ES-I3 (cell line): ENCODE measurements around the gene GNB1.
A peak's percentile ranks its signal among the peaks of the same experiment; 100 is the strongest.

Experiments
- H3K36me3 ChIP-seq: 2 replicates; pipeline ENCODE4 v1.6.1; 2013; ENCODE audit warnings: mild to moderate bottlenecking, low read length, control low read depth, moderate library complexity; ENCODE audit not compliant: insufficient read depth
- H3K4me1 ChIP-seq: 2 replicates; pipeline ENCODE4 v1.6.1; 2013; ENCODE audit warnings: mild to moderate bottlenecking, control low read depth, low read length; ENCODE audit not compliant: insufficient read depth
- H3K9ac ChIP-seq: 2 replicates; pipeline ENCODE4 v1.6.1; 2013; ENCODE audit warnings: low read depth, mild to moderate bottlenecking, low read length, moderate library complexity
- H3K9me3 ChIP-seq: 2 replicates; pipeline ENCODE4 v1.6.1; 2013; ENCODE audit warnings: mild to moderate bottlenecking, low read length, moderate library complexity; ENCODE audit not compliant: control insufficient read depth, insufficient read depth

The GNB1 gene

DNA sequence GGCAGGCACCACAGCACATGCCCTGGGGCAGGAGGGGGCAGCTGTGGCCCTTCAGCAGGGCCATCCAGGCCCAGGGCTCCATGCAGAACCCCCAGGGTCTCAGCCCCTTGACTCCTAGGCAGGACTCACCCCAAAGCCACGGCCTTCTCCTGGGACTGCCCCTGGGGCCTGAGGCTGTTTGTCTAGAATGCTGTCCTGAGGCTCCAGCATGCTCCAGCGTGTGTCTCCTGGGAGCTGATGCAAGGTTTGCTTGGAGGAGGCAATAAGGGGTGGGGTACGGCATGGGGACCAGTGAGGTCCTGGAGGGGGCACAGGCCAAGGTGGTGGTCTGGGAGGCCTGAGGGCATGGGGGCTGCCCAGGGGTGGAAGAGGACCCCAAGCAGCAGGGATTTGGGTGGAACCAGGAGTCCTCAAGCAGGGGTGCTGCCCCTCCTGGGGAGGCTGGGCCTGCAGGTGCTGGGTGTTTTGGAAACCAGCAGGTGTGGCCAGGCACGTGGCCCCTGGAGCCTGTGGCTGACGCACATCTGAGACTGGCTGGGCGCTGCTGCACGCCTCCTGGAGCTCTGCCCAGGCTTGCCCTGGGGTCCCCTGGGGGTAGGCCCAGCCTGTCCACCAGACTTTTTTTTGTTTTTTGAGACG is 16.3 kb upstream of the GNB1 start:
- Histone ChIP-seq H3K36me3 (no peaks in the 10 kb centered on the region), H3K9me3 (no peaks in the 10 kb centered on the region), H3K4me1 (peaks cover 3% of the 10 kb centered on the region), H3K9ac (no peak overlapping the region)

DNA sequence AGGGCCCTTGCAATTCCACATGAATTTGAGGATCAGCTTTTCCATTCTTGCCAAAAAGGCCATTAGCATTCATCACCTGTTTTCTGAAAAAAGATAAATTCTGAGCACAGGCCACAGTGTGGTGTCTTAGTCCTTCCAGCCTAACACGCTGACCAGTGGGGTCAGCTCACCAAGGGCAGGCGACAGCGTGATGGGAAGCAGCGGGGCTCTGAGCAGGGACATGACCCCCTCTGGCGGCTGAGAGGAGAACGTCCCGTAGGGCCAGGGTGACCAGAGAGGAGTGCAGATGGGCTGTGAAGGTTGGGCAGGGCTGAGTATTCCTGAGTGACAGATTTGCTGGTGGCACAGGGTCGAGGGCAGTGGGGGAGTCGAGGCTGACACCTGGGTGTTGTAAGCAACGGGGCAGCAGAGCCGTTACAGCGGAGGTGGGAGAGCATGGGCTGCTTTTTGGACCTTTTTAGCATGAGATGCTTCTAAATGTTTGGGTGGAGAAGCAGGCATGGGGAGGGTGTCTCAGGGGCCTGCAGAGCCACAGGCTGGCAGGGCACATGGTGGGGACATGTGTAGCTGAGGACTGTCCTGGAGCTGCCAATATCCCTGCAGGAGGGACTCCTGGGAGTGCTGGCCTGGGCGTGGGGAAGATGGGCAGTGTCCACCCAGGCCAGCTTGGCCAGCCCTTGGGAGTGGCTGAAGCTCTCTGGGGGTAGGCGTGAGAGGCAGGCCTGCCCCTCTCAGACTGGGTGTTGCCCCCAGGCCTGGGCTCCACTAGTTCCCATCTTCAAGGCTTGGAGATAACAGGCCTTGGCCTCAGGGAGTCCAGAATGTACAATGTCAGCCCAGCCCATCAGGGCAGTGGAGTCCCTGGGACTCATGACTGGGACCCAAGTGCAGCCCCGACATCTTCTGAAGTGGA is 15.6 kb upstream of the GNB1 start:
- Histone ChIP-seq H3K36me3 (no peaks in the 10 kb centered on the region), H3K4me1 (peaks cover 3% of the 10 kb centered on the region), H3K9ac (no peak overlapping the region), H3K9me3 (no peaks in the 10 kb centered on the region)

DNA sequence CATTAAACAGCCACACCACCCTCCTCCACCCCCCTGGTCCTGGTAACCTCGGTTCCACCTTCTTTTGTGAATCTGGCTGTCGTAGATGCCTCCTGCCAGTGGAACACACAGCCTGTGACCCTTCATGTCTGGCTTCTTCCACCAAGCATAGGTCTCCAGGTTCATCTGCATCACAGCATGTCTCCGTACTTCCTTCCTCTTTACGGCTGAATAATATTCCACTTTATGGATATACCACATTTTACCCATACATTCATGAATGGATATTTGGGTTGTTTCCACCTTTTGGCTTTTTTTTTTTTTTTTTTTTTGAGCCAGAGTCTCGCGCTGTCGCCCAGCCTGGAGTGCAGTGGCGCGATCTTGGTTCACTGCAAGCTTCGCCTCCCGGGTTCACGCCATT is 12.3 kb upstream of the GNB1 start:
- Histone ChIP-seq H3K36me3 (no peaks in the 10 kb centered on the region), H3K9ac (no peak overlapping the region), H3K9me3 (no peaks in the 10 kb centered on the region), H3K4me1 (no peaks in the 10 kb centered on the region; the same call in 1 of the 2 replicates)

DNA sequence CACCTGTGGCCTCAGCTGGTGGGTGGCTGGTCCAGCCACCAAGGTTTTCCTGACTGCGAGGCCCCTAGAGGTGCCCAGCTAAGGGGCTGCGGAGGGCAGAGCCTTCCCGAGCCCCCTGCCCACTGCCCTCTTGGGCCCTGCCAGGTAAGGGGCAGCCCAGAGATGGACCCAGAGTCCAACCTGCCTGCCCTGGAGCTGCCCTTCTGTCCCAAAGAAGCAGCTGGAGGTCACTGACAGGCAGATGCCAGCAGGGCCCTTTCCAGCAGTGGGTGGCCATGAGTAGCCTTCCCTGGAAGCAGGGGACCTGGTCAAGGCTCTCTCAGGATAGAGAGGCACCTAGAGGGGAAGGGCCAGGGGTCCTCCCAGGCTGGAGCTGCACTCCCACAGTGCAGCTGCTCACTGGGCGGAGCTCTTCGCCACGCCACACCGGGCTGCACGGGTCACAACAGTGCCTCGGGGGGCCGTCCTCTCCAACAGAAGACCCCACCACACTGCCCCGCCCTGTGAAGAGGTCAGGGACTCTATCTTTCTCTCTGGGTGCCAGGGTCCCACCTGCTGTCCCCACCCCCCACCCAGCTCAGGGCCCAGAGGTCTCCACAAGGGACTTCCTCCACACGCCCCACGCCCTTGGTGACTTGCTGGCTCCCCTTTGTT is 10.9 kb upstream of the GNB1 start:
- H3K36me3 ChIP-seq: no peaks in the 10 kb centered on the region
- H3K9me3 ChIP-seq: no peaks in the 10 kb centered on the region
- H3K9ac ChIP-seq: no peak overlapping the region
- peaks cover 5% of the 10 kb centered on the region; the same call in 1 of the 2 replicates for H3K4me1 ChIP-seq

DNA sequence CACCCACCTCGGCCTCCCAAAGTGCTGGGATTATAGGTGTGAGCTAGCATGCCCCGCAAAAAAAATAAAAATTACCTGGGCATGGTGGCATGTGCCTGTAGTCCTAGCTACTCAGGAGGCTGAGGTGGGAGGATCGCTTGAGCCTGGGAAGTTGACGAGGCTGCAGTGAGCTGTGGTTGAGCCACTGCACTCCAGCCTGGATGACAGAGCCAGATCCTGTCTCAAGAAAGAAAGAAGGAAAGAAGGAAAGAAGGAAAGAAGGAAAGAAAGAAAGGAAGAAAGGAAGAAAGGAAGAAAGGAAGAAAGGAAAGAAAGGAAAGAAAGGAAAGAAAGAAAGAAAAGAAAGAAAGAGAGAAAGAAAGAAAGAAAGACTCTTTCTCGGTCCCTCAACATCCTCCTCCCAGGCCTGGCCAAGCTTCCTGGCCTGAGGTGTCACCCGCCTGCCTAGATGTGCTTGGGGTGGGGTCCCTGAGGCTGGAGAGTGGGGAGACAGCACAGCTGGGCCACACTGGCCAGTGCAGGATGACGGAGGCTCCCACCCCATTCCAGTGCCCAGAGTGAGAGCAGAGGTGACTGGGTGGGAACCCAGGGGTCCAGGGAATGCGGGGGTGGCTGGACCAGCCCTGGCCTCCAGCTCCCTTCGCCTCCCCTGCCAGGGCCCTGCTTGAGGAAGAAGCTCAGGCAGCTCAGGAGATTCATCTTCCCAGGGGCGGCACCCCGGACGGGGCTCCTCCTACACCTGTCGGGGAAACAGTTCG is 10.2 kb upstream of the GNB1 start:
- no peaks in the 10 kb centered on the region for H3K36me3 ChIP-seq
- H3K9ac ChIP-seq: no peak overlapping the region
- peaks cover 5% of the 10 kb centered on the region; the same call in 1 of the 2 replicates for H3K4me1 ChIP-seq
- H3K9me3 ChIP-seq: no peaks in the 10 kb centered on the region

DNA sequence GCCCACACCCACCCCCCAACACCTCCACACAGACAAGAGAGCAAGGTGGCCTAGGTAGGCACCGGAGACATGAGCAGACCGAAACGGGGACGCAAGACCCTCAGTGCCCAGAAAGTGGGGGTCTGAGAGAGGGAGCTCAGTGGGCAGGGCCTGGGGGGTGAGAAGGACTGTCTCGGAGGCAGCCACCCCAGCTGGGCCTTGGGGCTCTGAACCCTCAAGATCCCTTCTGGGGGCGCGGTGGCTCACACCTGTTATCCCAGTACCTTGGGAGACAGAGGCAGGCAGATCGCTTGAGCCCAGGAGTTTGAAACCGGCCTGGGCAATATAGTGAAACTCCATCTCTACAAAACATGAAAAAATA is 9.1 kb upstream of the GNB1 start:
- Histone ChIP-seq H3K4me1 (peaks cover 9% of the 10 kb centered on the region), H3K36me3 (no peaks in the 10 kb centered on the region), H3K9me3 (no peaks in the 10 kb centered on the region), H3K9ac (no peak overlapping the region)

GRCh38 chr1:1899266-1899966 is 8.5 kb upstream of the GNB1 start:
- H3K36me3 ChIP-seq: no peaks in the 10 kb centered on the region
- H3K9me3 ChIP-seq: no peaks in the 10 kb centered on the region
- H3K9ac ChIP-seq: no peak overlapping the region
- peaks cover 14% of the 10 kb centered on the region for H3K4me1 ChIP-seq

- no peaks in the 10 kb centered on the region for H3K36me3 ChIP-seq
- H3K9me3 ChIP-seq: no peaks in the 10 kb centered on the region
- peaks cover 18% of the 10 kb centered on the region for H3K4me1 ChIP-seq
- H3K9ac ChIP-seq: no peak overlapping the region
These were observed 7.5 kb upstream of the GNB1 start for GRCh38 chr1:1898246-1898933.

- Histone ChIP-seq H3K4me1 (peaks cover 27% of the 10 kb centered on the region), H3K9ac (peak overlapping the region; percentile 13; the same call in 1 of the 2 replicates), H3K9me3 (no peaks in the 10 kb centered on the region), H3K36me3 (no peaks in the 10 kb centered on the region)
These were observed 4.8 kb upstream of the GNB1 start for GRCh38 chr1:1895456-1896336.

DNA sequence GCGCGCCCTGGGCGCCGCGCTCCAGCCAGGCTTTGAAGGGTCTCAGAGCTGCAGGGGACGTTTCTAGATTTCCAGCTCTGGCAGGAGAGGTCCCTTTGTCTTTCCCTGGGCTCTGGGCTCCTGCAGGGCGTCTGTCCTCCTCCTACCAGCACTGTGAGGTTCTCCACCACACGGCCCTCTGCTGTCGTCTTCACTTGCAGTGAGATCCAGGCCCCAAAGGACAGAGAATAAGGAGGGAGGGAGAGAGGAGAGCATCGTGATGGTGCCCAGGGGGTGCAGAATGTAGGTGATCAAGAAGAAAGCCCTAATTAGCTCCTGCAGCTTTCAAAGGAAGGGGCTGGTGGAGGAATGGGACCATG is 4.2 kb upstream of the GNB1 start:
- Histone ChIP-seq H3K9me3 (no peaks in the 10 kb centered on the region), H3K9ac (peak overlapping the region; percentile 13), H3K36me3 (no peaks in the 10 kb centered on the region), H3K4me1 (peaks cover 27% of the 10 kb centered on the region)

- peaks cover 27% of the 10 kb centered on the region for H3K4me1 ChIP-seq
- H3K36me3 ChIP-seq: no peaks in the 10 kb centered on the region
- peak overlapping the region; percentile 9; the same call in 1 of the 2 replicates for H3K9ac ChIP-seq
These were observed 3.6 kb upstream of the GNB1 start for GRCh38 chr1:1894354-1895059.

GRCh38 chr1:1893997-1894353 is 3.1 kb upstream of the GNB1 start:
- Histone ChIP-seq H3K4me1 (peaks cover 27% of the 10 kb centered on the region), H3K9ac (0 out of 2 replicates have a peak overlapping the region, but pooled peaks have one; percentile 9), H3K9me3 (no peaks in the 10 kb centered on the region), H3K36me3 (no peaks in the 10 kb centered on the region)

More at GRCh38 chr1:1894354-1895059, 3.6 kb upstream of the GNB1 start:
- no peaks in the 10 kb centered on the region for H3K9me3 ChIP-seq
